ENCODE data around the gene EFNA2.

EFNA2 gene

DNA sequence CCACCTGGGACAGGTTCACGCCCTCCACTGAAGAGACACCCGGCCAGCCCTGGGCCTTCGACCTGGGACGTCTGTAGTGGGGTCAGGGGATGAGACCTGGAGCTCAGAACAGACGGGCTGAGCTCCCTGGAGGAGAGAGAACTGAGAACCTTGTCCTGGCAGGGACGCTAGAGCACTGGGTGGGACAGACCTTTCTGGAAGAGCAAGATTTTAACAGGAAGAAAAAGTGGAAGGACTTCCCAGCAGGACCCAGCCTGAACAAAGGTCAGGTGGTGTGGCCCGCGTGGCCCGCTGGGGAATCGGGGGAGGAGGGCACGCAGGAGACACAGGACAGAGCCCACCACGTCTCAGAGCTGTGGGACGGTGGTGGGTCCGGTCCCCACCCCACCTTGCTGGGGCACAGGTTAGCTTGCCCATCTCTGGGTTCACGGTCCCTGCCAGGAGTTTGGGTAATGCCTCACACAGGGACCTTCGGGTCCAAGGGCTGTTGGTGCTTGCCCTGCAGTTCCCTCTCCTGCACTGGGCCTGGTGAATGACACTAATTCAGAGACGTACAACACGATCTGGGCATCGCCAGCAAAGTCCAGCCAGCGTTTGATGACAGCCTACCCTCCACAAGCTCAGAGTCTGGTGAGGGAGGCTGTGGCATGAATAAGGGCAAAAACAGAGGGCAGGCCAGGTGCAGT lies 1.2 kb upstream of the EFNA2 start:
- DNase-seq (ENCODE audit: low spot score), result no peak

GRCh38 chr19:1284979-1285736 lies 515 bp upstream of the EFNA2 start:
- no peak for DNase-seq (ENCODE audit: low spot score)

GRCh38 chr19:1286487-1287353 lies 1.0 kb downstream of the EFNA2 start:
- no peak for DNase-seq (ENCODE audit: low spot score)

- no peak for DNase-seq (ENCODE audit: low spot score)
Observed at GRCh38 chr19:1287354-1288225, 1.9 kb downstream of the EFNA2 start.

DNA sequence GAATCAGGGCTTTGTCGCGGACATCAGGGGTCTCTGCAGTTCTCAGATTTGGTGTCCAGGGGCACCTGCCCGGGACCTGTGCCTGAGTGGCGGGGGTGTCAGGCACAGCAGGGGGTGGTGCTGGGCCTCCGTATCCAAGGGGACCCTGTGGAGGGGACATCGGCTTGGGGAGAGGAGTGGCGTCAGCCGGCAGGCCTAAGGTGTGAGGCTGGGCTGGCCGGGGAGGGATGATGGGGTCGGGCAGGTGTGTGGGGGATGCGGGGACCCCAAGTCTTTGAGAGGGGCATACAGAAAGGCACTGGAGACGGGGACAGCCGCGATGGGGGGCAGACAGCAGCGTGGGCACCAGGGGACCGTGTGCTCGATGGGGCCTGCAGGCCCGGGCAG lies 2.5 kb downstream of the EFNA2 start:
- DNase-seq (ENCODE audit: low spot score), result no peak

DNA sequence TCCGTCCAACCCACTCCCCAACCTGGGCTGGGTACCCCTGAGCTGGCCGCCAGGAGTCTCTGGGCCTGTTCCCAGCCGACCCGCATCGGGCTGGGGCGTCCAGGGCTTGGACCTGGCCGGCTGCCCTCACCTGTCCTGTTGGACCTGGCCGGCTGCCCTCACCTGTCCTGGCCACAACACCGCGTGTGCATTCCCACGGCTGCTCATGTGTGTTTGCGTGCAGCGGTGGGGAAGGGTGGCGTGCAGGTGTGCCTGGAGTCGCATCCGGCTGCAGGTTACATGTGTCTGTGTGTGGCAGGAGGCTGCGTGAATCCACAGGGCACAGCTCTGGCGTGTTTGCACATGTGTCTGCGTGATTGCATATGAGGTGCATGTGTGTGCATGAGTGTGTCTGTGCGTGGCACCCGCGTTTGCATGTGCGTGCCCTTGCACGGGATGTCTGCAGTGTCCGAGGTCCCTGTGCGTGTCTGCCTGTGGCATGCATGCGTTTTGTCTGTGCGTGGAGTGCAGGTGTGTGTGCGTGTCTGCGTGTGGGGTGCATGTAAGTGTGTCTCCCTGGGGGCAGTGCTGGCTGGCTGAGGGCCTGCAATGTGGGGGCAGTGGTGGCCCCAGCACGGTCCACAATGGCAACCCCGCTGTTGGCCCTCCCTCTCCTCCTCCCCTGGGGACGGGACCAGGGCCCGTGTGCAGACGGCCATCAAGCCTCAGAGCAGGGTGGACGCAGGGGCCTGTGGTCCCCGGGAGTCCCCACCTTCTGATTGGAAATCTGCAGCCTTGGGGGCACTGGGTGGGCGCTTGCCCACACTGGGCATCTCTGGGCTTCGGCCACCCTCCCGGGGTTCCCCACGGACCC lies 3.4 kb downstream of the EFNA2 start:
- no peak for DNase-seq (ENCODE audit: low spot score)

GRCh38 chr19:1289686-1290025 lies 4.0 kb downstream of the EFNA2 start:
- DNase-seq (ENCODE audit: low spot score), result no peak

GRCh38 chr19:1290196-1290702 lies 4.6 kb downstream of the EFNA2 start:
- no peak for DNase-seq (ENCODE audit: low spot score)

- DNase-seq (ENCODE audit: low spot score), result no peak
Observed at GRCh38 chr19:1290703-1291651, 5.3 kb downstream of the EFNA2 start.

GRCh38 chr19:1291761-1292418 lies 6.2 kb downstream of the EFNA2 start:
- no peak for DNase-seq (ENCODE audit: low spot score)

DNA sequence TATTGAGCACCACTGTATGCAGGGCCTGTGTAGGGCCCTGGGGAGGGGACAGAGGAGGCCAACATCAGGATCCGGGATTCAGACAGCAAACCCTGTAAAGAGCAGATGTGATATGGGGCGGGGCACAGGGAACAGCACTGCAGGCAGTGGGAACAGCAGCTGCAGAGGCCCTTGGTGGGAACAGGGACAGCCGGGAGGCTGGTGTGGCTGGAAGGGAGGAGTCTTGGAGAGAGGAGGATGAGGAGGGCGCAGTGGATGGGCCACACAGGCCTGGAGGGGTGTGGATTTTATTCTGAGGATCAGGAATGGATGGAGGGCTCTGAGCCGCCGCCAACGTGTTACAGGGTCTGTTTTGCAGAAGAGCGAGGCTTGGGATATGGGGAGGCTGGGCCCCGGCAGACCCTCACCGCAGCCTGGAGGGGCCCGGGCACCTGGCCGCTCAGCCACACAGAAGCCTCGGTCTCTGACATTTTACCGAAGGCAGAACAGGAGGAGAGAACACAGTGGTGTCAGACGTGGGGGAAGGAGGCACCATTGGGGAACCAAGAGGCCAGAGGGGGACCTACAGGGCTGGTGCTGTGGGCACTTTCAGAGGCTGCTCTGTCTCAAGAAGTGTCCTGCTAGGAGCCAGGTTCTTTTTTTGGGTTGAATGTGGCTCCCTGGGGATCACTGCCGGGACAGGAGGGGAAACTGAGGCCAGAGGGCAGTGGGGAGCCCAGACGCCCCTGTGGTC lies 6.9 kb downstream of the EFNA2 start:
- DNase-seq (ENCODE audit: low spot score), result no peak

DNA sequence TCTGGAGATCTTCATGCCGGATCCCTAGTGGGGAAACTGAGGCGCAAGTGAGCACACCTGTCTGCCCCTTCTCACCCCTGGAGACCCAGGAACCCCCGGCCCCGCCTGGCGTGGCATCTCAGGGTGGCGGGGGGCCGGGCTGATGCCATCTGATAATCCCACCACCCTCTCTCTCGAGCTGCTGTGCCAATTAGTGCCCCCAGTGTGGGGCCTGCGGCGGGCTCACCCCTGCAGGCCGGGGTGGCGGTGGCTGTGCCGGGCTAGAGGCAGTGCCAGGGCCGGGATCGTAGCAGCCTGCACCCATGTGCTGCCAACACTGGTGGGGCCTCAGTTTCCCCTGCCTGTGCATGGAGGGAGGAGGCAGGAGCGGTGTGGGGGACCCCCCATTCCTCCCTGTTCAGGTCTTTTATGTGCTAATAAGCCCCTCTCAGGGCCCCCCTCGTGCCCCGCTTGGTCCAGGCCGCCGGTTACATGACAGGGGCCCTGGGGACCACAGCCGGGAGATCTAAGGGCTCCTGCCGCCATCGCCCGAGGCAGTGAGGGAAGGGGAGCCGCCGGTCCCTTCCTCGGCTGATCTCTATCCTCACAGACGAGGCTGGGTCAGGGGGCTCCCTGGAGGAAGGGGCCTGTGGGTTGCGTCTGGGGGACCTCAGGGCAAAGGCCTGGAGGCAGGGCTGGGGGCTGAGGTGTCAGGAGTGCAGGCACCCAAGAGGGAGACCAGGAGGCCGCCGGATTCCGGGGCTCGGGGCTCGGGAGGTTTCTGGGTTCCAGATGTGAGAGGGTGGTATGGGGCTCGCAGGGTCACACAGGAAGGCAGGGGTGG lies 8.3 kb downstream of the EFNA2 start:
- no peak for DNase-seq (ENCODE audit: low spot score)

DNA sequence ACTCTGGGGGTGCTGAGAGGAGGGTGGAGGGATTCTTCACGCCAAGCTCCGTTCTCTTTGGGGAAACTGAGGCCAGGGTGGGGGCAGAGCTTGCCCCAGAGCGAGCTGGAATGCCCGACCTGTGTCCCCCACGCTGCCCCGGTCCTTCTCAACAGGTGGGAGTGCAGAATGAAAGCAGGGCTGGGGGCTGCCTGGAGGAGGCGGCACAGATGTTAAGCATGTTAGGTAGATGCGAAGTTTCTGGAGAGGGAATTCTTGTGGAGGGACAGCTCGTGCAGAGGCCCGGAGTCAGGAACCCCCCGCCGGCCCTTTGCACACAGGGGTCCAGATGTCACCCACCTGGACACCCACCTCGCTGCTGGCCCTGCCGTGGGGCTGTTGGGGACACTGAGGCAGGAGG lies 9.0 kb downstream of the EFNA2 start:
- no peak for DNase-seq (ENCODE audit: low spot score)

- DNase-seq (ENCODE audit: low spot score), result no peak
Observed at GRCh38 chr19:1295169-1296012, 9.7 kb downstream of the EFNA2 start.

DNA sequence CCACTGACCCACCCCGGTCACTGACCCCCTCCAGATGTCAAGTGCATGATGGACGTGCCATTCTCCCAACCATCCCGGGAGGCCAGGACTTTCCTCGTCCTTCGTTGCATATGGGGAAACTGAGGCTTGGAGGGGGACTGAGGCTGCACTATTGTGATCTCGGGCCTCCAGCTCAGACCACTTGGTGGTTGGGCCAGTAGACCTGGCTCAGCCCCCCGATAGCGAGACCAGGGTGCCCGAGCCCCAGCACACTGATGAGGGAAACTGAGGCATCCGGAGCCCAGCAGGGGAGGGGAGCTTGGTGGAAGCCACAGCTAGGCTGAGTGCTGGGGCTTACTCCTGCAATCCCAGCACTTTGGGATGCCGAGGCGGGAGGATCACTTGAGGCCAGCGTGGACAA lies 10.4 kb downstream of the EFNA2 start:
- no peak for DNase-seq (ENCODE audit: low spot score)

DNA sequence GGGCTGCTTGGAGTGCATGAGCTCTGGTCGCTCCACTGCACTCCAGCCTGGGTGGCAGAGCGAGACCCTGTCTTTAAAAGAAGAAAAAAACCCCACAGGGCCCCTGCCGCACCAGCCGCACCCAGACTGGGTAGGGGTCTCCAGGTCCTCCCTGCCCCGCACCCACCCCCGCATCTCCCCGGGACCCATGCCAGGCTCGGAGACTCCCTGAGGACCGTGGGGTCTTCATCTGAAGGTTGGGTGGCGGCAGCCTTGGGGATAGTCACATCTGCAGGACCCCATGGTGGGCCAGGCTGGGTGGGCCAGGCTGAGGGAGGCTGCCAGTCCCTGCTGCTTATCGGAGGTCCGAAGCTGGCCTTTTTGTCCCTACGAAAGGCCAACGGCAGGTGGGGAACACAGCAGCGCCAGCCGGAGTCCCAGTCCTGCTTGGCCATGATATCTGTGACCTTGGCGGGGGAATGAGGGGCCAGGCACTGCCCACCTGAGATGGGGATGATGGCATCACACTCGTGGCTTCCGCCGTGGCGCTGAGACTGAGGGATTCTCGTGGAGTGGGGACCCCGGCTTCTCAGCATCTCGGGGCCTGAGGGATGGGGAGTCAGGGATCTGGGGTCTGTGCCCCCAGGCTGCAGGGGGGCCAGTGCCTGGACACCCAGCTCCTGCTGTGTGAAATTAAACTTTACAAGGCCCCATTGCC lies 11.1 kb downstream of the EFNA2 start:
- DNase-seq (ENCODE audit: low spot score), result no peak
